Activated naive CD4-positive, alpha-beta T cell treated with anti-CD3 and anti-CD28 coated beads for 36 hours (primary cell): ENCODE data around the gene HSPB9. TPM values are rescaled to one million over a fixed set of nuclear protein-coding genes. Genes with fewer than 3 reads are reported as not detected.
"Not testable (repeated sequence)": the region's sequence is repeated elsewhere in the genome, so short reads cannot be mapped to it uniquely, and the experiment has no call there.

Experiments used
- CTCF ChIA-PET: fragments of 350-600 bp; sonication (Branson Sonifier 250); formaldehyde crosslinking; loops from one replicate; lab custom pipeline; 2021; ENCODE audit warnings: antibody characterized with exemption; lab: Charles Lee
- DNase-seq: peaks from one replicate; pipeline ENCODE4 v3.0.0-alpha.2; 2020
- H3K27ac Mint-ChIP-seq: one replicate; pipeline ENCODE4 v1.8.0; 2021; ENCODE audit warnings: mild to moderate bottlenecking, mixed read lengths
- H3K27me3 Mint-ChIP-seq: one replicate; pipeline ENCODE4 v1.8.0; 2021; ENCODE audit warnings: low read depth, mixed read lengths
- H3K36me3 Mint-ChIP-seq: one replicate; pipeline ENCODE4 v1.8.0; 2021; ENCODE audit warnings: low read depth, mixed read lengths
- H3K4me1 Mint-ChIP-seq: one replicate; pipeline ENCODE4 v1.8.0; 2021; ENCODE audit warnings: low read depth, mixed read lengths
- H3K4me3 Mint-ChIP-seq: one replicate; pipeline ENCODE4 v1.8.0; 2021; ENCODE audit warnings: mild to moderate bottlenecking, moderate library complexity, mixed read lengths
- H3K9me3 Mint-ChIP-seq: one replicate; pipeline ENCODE4 v1.8.0; 2021; ENCODE audit warnings: mixed read lengths
- intact Hi-C: fragments of 100-400 bp; cut with micrococcal nuclease; formaldehyde crosslinking; loops from one replicate; pipeline ENCODE4 v1.15.1; 2023
- total RNA-seq, 2 experiments: library from RNA; stranded (reverse); gene quantifications; one replicate each; pipeline ENCODE4 v1.2.3, GENCODE V29; 2021

HSPB9 gene
- total RNA-seq, 2 experiments from 2014 or later, result not detected

DNA sequence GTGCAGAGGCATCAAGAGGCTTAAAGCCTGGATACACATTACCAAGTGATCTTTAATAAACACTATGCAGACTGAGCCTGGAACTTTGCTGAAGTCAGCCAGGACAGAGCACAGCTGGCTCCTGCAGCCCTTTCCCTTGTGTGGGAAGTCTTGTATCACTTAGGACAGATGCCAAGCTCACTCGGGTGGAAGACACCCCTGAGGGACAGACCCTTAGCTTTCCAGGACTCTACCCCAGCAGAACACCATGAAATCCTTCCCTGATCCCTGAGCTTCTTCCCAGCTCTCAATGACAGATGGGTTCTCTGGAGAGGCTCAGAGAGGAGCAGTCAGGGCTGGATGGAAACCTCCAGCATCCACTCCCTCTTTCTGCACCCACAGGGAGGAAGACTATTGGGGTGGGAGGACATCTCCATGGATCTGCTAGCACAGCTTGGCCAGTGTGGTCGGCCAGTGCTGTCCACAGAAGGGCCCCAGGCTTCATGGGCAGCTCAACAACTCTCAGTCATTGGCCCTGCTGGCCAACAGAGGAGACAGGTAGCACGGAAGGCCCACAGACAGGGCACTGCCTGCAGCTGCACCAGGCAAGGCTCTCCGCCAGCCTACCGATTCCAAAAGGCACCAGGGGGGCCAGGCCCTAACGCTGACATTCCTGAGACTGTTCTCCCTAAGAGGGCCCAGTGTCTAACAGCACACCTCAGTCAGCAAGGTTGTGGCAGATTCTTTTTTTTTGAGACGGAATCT, 16.3 kb downstream of the HSPB9 start:
- Mint-ChIP-seq H3K27ac (no peak overlapping the region), H3K4me1 (peaks cover 64% of the 10 kb centered on the region), H3K27me3 (no peaks in the 10 kb centered on the region), H3K4me3 (no peak overlapping the region), H3K9me3 (no peaks in the 10 kb centered on the region), H3K36me3 (peaks cover 6% of the 10 kb centered on the region)
- CTCF ChIA-PET, result no interaction called here
- intact Hi-C loops, result no loop called here
- DNase-seq, result no peak

DNA sequence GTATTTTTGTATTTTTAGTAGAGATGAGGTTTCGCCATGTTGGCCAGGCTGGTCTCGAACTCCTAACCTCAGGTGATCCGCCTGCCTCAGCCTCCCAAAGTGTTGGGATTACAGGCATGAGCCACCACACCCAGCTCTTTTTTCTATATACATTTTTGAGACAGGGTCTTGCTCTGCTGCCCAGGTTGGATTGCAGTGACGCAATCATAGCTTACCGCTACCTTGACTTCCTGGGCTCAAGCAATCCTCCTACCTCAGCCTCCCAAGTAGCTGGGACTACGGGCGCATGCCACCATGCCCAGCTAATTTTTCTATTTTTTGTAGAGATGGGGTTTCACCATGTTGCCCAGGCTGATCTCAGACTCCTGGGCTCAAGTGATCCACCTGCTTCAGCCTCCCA, 18.1 kb downstream of the HSPB9 start:
- DNase-seq, H3K27ac Mint-ChIP-seq, H3K9me3 Mint-ChIP-seq, H3K27me3 Mint-ChIP-seq, H3K4me3 Mint-ChIP-seq, intact Hi-C loops, H3K36me3 Mint-ChIP-seq: not testable (repeated sequence)
- CTCF ChIA-PET, result interaction anchor here (0.9 kb wide), 1 partner anchor 73 kb away, joined by 4 read pairs; no protein-coding TSS in a partner anchor
- H3K4me1 Mint-ChIP-seq, result peaks cover 51% of the 10 kb centered on the region

DNA sequence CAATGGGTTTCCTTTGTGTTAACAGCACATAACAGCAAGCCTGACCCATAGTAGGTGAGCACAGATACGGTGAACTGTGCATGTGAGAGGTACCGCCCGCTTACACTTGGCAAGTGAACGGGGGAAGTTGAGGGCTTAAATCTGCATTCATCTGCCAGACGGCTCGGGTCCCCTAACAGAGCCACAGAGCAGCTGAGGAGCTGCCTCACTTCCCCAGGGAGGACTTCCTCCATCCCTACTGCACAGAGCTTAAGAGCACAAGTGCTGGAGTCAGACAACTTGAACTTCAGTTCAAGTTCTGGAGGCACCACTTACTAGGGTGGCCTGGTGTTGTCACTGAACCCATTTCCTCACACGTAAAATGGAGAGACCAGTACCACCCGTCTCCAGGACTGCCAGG, 18.8 kb downstream of the HSPB9 start:
- Mint-ChIP-seq H3K4me1 (peaks cover 44% of the 10 kb centered on the region), H3K36me3 (peaks cover 6% of the 10 kb centered on the region), H3K9me3 (no peaks in the 10 kb centered on the region), H3K27me3 (no peaks in the 10 kb centered on the region), H3K27ac (no peak overlapping the region), H3K4me3 (no peak overlapping the region)
- CTCF ChIA-PET, result interaction anchor here (0.9 kb wide), 1 partner anchor 74 kb away, joined by 4 read pairs; no protein-coding TSS in a partner anchor
- intact Hi-C loops, result no loop called here
- DNase-seq, result no peak

DNA sequence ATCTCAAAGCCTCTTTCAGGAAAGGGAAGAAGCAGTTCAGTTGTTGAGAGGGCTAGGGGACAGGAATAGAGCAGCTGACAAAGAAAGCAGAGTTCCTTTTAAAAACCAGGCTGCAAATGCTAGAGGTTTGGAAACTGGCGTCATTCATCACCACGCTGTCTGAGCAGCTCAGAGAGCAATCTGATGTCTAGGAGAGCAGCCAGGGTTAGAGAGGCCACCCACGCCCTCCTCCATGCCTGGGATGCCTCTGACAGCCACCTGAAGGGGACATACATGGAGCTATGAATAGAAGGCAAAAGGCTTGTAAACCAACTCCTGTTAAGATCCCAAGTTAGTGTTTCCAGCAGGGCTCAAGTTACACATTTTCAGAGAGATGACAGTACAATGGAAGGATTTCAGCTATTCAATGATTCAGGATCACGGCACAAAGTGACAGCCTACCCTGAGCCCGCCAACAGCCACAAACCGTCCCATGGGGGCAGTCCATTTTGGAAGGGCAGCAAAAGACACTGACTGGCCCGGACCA, 19.8 kb downstream of the HSPB9 start:
- intact Hi-C loops, result no loop called here
- Mint-ChIP-seq H3K27ac (no peak overlapping the region), H3K36me3 (peaks cover 5% of the 10 kb centered on the region), H3K9me3 (no peaks in the 10 kb centered on the region), H3K27me3 (no peaks in the 10 kb centered on the region), H3K4me3 (no peak overlapping the region), H3K4me1 (peaks cover 36% of the 10 kb centered on the region)
- CTCF ChIA-PET, result no interaction called here
- DNase-seq, result no peak

DNA sequence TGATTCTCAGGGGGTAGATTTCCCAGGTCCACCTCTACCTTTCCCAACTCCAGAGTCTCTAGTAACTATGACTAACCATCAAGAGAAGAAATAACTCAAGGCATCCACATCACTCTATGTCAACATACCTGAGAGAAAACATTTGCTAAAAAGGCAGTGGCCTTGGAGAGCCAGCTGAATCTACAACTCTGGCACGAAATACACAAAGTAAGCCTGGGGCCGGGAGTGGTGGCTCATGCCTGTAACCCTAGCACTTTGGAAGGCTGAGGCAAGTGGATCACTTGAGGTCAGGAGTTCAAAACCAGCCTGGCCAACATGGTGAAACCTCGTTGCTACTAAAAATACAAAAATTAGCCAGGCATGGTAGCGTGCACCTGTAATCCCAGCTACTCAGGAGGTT, 20.5 kb downstream of the HSPB9 start:
- intact Hi-C loops, result not testable (repeated sequence)

DNA sequence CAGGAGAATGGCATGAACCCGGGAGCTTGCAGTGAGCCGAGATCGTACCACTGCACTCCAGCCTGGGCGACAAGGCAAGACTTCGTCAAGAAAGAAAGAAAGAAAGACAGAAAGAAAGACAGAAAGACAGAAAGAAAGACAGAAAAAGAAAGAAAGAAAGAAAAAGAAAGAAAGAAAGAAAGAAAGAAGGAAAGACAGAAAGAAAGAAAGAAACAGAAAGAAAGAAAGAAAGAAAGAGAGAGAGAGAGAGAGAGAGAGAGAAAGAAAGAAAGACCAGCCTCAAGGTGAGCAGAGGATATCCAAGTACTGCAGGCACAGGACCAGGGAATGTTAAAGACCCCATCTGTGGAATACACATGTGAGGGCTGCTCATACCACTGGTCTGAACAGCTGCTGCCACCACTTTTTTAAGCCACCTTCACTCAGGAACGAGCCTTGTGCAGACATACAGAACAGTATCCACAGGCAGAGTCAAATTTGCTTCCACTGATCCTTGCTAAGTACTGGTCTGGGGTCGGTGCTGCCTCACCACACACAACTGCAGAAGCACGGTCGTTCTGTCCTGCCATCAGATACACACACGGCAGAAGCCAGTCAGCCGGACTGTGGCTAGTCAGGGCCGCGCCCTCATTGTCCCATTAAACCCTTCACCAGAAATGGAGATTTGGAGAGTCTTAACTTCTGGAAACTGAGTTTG, 24.5 kb downstream of the HSPB9 start:
- Mint-ChIP-seq H3K9me3 (no peaks in the 10 kb centered on the region), H3K27ac (no peak overlapping the region), H3K27me3 (no peaks in the 10 kb centered on the region), H3K4me3 (no peak overlapping the region), H3K4me1 (peaks cover 28% of the 10 kb centered on the region), H3K36me3 (peaks cover 4% of the 10 kb centered on the region)
- no peak for DNase-seq
- intact Hi-C loops, result no loop called here
- CTCF ChIA-PET, result no interaction called here

More for the DNA sequence above, 20.5 kb downstream of the HSPB9 start:
- not testable (repeated sequence) for H3K27ac Mint-ChIP-seq, DNase-seq, H3K27me3 Mint-ChIP-seq, H3K9me3 Mint-ChIP-seq, H3K36me3 Mint-ChIP-seq, H3K4me3 Mint-ChIP-seq
- CTCF ChIA-PET, result interaction anchor here (0.6 to 1.4 kb wide), 2 partner anchors 14 to 25 kb away, joined by 3 read pairs; no protein-coding TSS in a partner anchor
- peaks cover 34% of the 10 kb centered on the region for H3K4me1 Mint-ChIP-seq

DNA sequence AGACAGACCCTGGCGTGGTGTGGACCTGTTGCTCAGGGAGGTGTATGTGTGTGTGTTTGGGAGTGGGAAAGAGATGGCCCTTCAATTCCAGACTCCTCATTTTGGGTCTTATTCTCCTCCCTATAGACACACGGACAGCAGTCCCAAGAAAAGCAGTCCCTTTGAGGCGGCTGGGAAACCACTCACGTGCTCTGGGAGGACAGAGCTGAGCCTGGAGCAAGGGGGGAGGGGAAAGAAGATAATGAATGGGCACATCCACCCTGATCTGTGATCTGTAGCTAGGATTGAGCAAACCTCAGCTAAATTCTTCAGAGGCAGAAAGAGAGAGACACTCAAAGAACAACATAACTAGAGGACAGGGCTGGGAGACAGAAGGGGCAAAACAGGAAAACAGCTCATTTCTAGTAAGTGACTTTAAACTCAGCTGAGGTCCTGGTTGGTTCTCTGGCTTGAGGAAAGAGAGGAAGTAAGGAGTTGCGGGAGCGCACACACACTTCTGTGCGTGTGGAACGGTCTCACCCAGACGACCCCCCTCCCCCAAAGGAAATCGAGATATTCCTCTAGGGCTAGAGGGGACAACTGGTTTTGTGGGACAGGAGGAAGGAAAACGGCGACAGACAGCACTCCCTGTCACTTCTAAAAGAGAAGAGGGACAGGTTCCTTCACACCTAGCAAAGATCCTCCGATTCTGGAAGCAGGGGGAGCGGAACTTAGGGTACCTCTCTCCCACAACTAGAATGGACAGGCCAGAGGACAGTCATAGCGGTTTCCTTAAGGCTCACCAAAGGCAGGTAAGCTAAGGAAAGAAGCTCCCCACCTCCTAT, 31.5 kb downstream of the HSPB9 start:
- Mint-ChIP-seq H3K36me3 (peaks cover 8% of the 10 kb centered on the region), H3K27me3 (no peaks in the 10 kb centered on the region), H3K4me3 (peak overlapping the region; percentile 83), H3K4me1 (peaks cover 39% of the 10 kb centered on the region), H3K27ac (peak overlapping the region; percentile 87), H3K9me3 (no peaks in the 10 kb centered on the region)
- CTCF ChIA-PET, result interaction anchor here (0.6 to 0.7 kb wide), 2 partner anchors 28 to 32 kb away, joined by 3 to 4 read pairs; no protein-coding TSS in a partner anchor
- intact Hi-C loops, result loop anchor here (2.0 kb wide), 2 partner anchors 27 to 41 kb away; partner anchors contain the start of genes DHX58 and KCNH4
- DNase-seq, result no peak

DNA sequence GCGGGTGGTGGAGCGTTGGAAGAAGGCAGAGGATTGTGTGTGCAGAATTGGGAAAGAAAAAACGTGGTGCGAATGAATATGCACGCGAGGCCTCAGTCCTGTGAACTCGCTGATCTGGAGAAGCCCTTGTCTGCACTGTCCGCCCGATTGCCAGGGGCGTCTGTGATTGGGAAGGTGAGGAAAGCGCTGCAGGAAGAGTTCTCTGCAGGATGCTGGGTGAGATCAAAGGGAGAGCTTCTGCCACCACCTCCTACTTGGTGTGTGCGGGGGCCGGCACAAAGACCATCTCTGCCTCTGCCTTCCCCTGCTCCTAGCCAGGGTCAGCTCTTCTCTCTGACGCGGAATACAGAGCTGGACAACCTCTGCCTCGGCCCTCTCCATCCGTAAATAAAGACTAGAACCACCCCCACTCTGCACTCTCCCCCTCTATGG, 33.0 kb downstream of the HSPB9 start:
- peaks cover 36% of the 10 kb centered on the region for H3K4me1 Mint-ChIP-seq
- CTCF ChIA-PET, result interaction anchor here (0.6 to 1.2 kb wide), 4 partner anchors 74 to 189 kb away, joined by 3 read pairs; partner anchors contain the start of gene CNP
- H3K27me3 Mint-ChIP-seq, result no peaks in the 10 kb centered on the region
- H3K27ac Mint-ChIP-seq, result peak overlapping the region; percentile 61
- H3K9me3 Mint-ChIP-seq, result no peaks in the 10 kb centered on the region
- peaks cover 8% of the 10 kb centered on the region for H3K36me3 Mint-ChIP-seq
- peak overlapping the region; percentile 83 for H3K4me3 Mint-ChIP-seq
- no peak for DNase-seq
- intact Hi-C loops, result loop anchor here (1.0 to 2.0 kb wide), 6 partner anchors 25 to 236 kb away; partner anchors contain the start of genes CNP, DHX58, KAT2A and KCNH4

DNA sequence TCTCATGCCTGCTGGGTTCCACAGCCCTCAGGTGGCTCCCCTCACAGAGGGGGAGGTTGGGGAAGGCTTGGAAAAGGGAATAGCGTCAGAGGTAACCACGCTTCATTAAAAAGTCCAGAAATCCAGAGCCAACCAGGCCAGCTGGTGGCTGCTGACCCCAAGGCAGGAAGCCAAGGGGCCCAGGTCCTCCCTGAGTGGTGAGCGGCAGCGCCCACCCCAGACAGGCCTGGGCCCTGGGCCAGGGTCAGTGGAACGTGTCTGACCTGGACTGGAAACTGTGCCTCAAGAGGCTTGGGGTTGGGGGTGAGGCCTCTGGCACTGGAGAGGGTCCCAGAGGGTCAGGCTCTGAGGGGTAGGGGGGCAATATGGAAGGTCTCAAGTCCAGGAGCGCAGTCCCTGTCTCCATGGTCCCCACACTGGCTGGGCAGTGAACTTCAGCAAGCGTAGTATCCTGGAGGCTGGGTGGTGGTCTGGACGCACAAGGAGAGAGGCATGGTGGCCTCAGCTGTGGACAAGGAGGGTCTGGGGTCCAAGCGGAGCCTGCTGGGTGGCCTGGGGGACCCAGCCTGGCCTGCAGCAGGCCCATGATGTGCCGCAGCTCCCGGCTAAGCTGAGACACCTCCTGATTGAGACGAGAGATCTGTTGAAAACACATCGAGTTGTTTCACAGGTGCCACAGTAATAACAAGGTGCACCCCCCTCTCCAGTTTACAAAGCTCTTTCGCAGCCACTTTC, 37.4 kb downstream of the HSPB9 start:
- intact Hi-C loops, result no loop called here
- Mint-ChIP-seq H3K4me3 (no peak overlapping the region), H3K36me3 (no peaks in the 10 kb centered on the region), H3K27me3 (no peaks in the 10 kb centered on the region), H3K4me1 (peaks cover 8% of the 10 kb centered on the region), H3K9me3 (no peaks in the 10 kb centered on the region), H3K27ac (no peak overlapping the region)
- CTCF ChIA-PET, result interaction anchor here (0.6 kb wide), 1 partner anchor 197 kb away, joined by 3 read pairs; no protein-coding TSS in a partner anchor
- DNase-seq, result no peak

DNA sequence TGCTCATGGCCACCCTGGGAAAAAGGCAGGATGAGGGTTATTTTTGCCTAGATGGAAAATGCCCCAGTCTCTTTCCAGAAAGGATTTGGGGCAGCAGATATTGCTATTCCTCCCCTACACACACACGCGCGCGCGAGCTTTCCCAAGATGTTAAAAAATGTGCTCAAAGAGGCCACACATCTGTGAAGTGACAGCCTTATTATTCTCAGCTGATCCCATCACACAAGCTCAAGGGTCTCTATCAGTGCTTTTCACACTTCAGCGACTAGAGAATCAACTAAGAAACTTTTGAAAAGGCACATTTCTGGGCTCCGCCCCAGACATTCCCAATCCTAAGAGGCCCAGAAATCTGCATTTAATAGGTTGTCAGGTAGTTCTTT, 37.9 kb downstream of the HSPB9 start:
- Mint-ChIP-seq H3K4me3 (no peak overlapping the region), H3K9me3 (no peaks in the 10 kb centered on the region), H3K27ac (no peak overlapping the region), H3K4me1 (peaks cover 6% of the 10 kb centered on the region), H3K27me3 (no peaks in the 10 kb centered on the region), H3K36me3 (no peaks in the 10 kb centered on the region)
- CTCF ChIA-PET, result interaction anchor here (0.6 kb wide), 1 partner anchor 197 kb away, joined by 3 read pairs; no protein-coding TSS in a partner anchor
- DNase-seq, result no peak
- intact Hi-C loops, result no loop called here

DNA sequence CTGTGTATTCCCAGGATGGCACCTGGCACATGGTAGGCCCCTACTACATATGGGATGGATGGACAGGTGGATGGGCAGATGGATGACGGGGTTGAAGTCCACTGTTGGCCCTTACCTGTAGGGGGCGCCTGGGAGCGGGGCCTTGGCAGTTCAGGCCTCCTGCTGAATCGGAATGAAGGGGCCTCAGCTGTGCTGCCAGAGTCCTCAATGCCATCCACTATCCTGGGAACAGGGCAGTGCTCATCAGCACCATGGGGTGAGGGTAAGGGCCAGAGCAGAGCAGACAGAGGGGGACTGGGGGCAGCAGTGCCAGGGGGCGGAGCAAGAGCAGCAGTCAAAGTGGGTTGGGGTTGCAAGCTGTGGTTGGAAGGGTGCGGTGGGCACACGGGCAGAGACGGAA, 40.5 kb downstream of the HSPB9 start:
- no peaks in the 10 kb centered on the region for H3K36me3 Mint-ChIP-seq
- H3K27ac Mint-ChIP-seq, result no peak overlapping the region
- intact Hi-C loops, result no loop called here
- DNase-seq, result peak; percentile 52
- CTCF ChIA-PET, result interaction anchor here (1.1 to 3.2 kb wide), 4 partner anchors 18 to 237 kb away, joined by 3 to 11 read pairs (median 3); partner anchors contain the start of gene KCNH4
- no peaks in the 10 kb centered on the region for H3K27me3 Mint-ChIP-seq
- H3K4me1 Mint-ChIP-seq, result no peaks in the 10 kb centered on the region
- H3K4me3 Mint-ChIP-seq, result no peak overlapping the region
- H3K9me3 Mint-ChIP-seq, result no peaks in the 10 kb centered on the region
